IMR-90 (cell line): ENCODE results near the gene REC114. TPM values are rescaled to one million over a fixed set of nuclear protein-coding genes. Genes with fewer than 3 reads are reported as not detected.

Experiments
- ATAC-seq: fragments of 200-7000 bp; cut with Tn5 transposase; 2 replicates; pipeline ENCODE4 v1.9.1; 2020; ENCODE audit warnings: low read depth, mild to moderate bottlenecking, moderate library complexity
- BruUV-seq: library from RNA; stranded (reverse); fragments of 400-500 nt; replicated peaks from 2 replicates; lab custom pipeline; 2021; lab: Mats Ljungman, UMichigan
- CTCF ChIA-PET: fragments of 300-600 bp; formaldehyde crosslinking; extraction: SDS; loops from one replicate; lab custom pipeline; 2021; ENCODE audit warnings: antibody characterized with exemption; lab: Yijun Ruan, JAX
- POLR2A ChIA-PET: fragments of 300-600 bp; sonication (Branson Sonifier 250); formaldehyde crosslinking; loops from one replicate; lab custom pipeline; 2022; ENCODE audit warnings: antibody characterized with exemption; ENCODE audit not compliant: unreplicated experiment; lab: Charles Lee
- DNase-seq: peaks from one replicate; pipeline ENCODE4 v3.0.0; 2013
- H2AFZ ChIP-seq: replicated peaks from 2 replicates; pipeline ENCODE3; 2013; ENCODE audit warnings: low read length, mild to moderate bottlenecking; ENCODE audit not compliant: poor library complexity
- H2AK5ac ChIP-seq: 2 replicates; pipeline ENCODE4 v1.6.1; 2013; ENCODE audit warnings: low read depth, low read length, inconsistent platforms
- H2AK9ac ChIP-seq: replicated peaks from 2 replicates; pipeline ENCODE3; 2013; ENCODE audit warnings: mild to moderate bottlenecking, low read depth, low read length, moderate library complexity; ENCODE audit not compliant: poor library complexity
- H2BK120ac ChIP-seq: 2 replicates; pipeline ENCODE4 v1.6.1; 2013; ENCODE audit warnings: low read depth, low read length, inconsistent platforms
- H2BK15ac ChIP-seq: 3 replicates; pipeline ENCODE4 v1.6.1; 2013; ENCODE audit warnings: low read depth, low read length, inconsistent platforms
- H2BK20ac ChIP-seq: 2 replicates; pipeline ENCODE4 v1.6.1; 2013; ENCODE audit warnings: low read depth, mild to moderate bottlenecking, inconsistent platforms, low read length, moderate library complexity
- H2BK5ac ChIP-seq: 2 replicates; pipeline ENCODE4 v1.6.1; 2013; ENCODE audit warnings: mild to moderate bottlenecking, low read depth, low read length, inconsistent platforms; ENCODE audit not compliant: poor library complexity, severe bottlenecking
- H3K14ac ChIP-seq: replicated peaks from 2 replicates; pipeline ENCODE4 v1.6.1; 2013; ENCODE audit warnings: low read depth, low read length, inconsistent platforms
- H3K18ac ChIP-seq: 2 replicates; pipeline ENCODE4 v1.6.1; 2013; ENCODE audit warnings: low read depth, low read length, control low read depth
- H3K23ac ChIP-seq: 2 replicates; pipeline ENCODE4 v1.6.1; 2013; ENCODE audit warnings: low read depth, low read length, inconsistent platforms
- H3K27ac ChIP-seq: 2 replicates; pipeline ENCODE4 v1.5.1; 2013; ENCODE audit warnings: mild to moderate bottlenecking, control low read depth, low read length; ENCODE audit not compliant: insufficient read depth
- H3K27me3 ChIP-seq: 2 replicates; pipeline ENCODE4 v1.6.1; 2013; ENCODE audit warnings: low read length; ENCODE audit not compliant: control insufficient read depth, insufficient read depth
- H3K36me3 ChIP-seq: 2 replicates; pipeline ENCODE4 v1.6.1; 2013; ENCODE audit warnings: low read length, mixed read lengths; ENCODE audit not compliant: control insufficient read depth, insufficient read depth
- H3K4ac ChIP-seq: 2 replicates; pipeline ENCODE4 v1.6.1; 2013; ENCODE audit warnings: low read depth, low read length, inconsistent platforms
- H3K4me1 ChIP-seq: 2 replicates; pipeline ENCODE4 v1.6.1; 2013; ENCODE audit warnings: low read length, mixed read lengths; ENCODE audit not compliant: control insufficient read depth, insufficient read depth
- H3K4me2 ChIP-seq: 2 replicates; pipeline ENCODE4 v1.6.1; 2013; ENCODE audit warnings: low read depth, mild to moderate bottlenecking, control low read depth, low read length, moderate library complexity
- H3K4me3 ChIP-seq: 2 replicates; pipeline ENCODE4 v1.5.1; 2013; ENCODE audit warnings: low read depth, mild to moderate bottlenecking, control low read depth, low read length, moderate library complexity; ENCODE audit not compliant: insufficient read depth
- H3K56ac ChIP-seq: 2 replicates; pipeline ENCODE4 v1.6.1; 2013; ENCODE audit warnings: low read length, inconsistent platforms; ENCODE audit not compliant: insufficient read depth; ENCODE audit errors: extremely low read depth
- H3K79me1 ChIP-seq, 2 experiments: 2 replicates each; pipeline ENCODE4 v1.6.1; 2013; ENCODE audit warnings: low read length in 2 of 2, inconsistent platforms in 1 of 2, low read depth in 1 of 2
- H3K9ac ChIP-seq: 2 replicates; pipeline ENCODE4 v1.6.1; 2013; ENCODE audit warnings: low read depth, low read length, control low read depth
- H3K9me1 ChIP-seq: 2 replicates; pipeline ENCODE4 v1.6.1; 2013; ENCODE audit warnings: low read length, inconsistent platforms; ENCODE audit not compliant: insufficient read depth
- H3K9me3 ChIP-seq: 2 replicates; pipeline ENCODE4 v1.6.1; 2013; ENCODE audit warnings: low read length; ENCODE audit not compliant: control insufficient read depth, insufficient read depth
- H4K20me1 ChIP-seq: 2 replicates; pipeline ENCODE4 v1.6.1; 2013; ENCODE audit warnings: low read length, inconsistent platforms; ENCODE audit not compliant: insufficient read depth
- H4K5ac ChIP-seq: 2 replicates; pipeline ENCODE4 v1.6.1; 2013; ENCODE audit warnings: mild to moderate bottlenecking, low read depth, low read length, control low read depth
- H4K8ac ChIP-seq, 2 experiments: 2 replicates each; pipeline ENCODE4 v1.6.1; 2013; ENCODE audit warnings: low read depth in 2 of 2, low read length in 2 of 2, control low read depth in 1 of 2, inconsistent platforms in 1 of 2
- H4K91ac ChIP-seq: 2 replicates; pipeline ENCODE4 v1.6.1; 2013; ENCODE audit warnings: low read depth, low read length, inconsistent platforms; ENCODE audit not compliant: insufficient read depth
- CHD1 ChIP-seq: IDR thresholded peaks from 2 replicates; pipeline ENCODE4 v1.6.1; 2012; ENCODE audit warnings: low read depth, low read length, improper control_type of control experiment
- MAFK ChIP-seq: IDR thresholded peaks from 2 replicates; pipeline ENCODE4 v1.6.1; 2012; ENCODE audit warnings: low read depth, low read length, improper control_type of control experiment
- WGBS, 2 experiments: methylation state at CpG; one replicate each; pipeline versions ENCODE4 v1.1.5 to v1.1.7; 2013; ENCODE audit warnings: missing lambda C conversion rate in 2 of 2; ENCODE audit not compliant: insufficient read length in 1 of 2; ENCODE audit errors: extremely low coverage in 2 of 2; 5-methylcytosine and 5-hydroxymethylcytosine counted together
- dilution Hi-C: fragments of 300-500 bp; cut with HindIII; formaldehyde crosslinking; loops from one replicate; pipeline ENCODE4 v1.14.3; 2018; ENCODE audit warnings: low sequenced_read_pairs; ENCODE audit not compliant: unreplicated experiment
- in situ Hi-C: fragments of 300-500 bp; cut with MboI; formaldehyde crosslinking; loops from 3 replicates; pipeline ENCODE4 v1.14.3; 2019; ENCODE audit warnings: low sequenced_read_pairs, inconsistent platforms, mixed read lengths
- intact Hi-C: fragments of 100-400 bp; cut with micrococcal nuclease; formaldehyde crosslinking; loops from 2 replicates; pipeline ENCODE4 v1.10.0; 2022
- polyA plus RNA-seq, 3 experiments: library from polyadenylated mRNA; depleted of rRNA; stranded (reverse); fragments of >200 nt; gene quantifications; 2 replicates each; pipeline ENCODE4 v1.2.3, GENCODE V29; 2012; ENCODE audit warnings: low replicate concordance in 1 of 3
- total RNA-seq: library from RNA; depleted of rRNA; stranded (reverse); fragments of >200 nt; gene quantifications from 2 replicates; pipeline ENCODE4 v1.2.3, GENCODE V29; 2012

The REC114 gene
- total and polyA plus RNA-seq, 2 of the 4 experiments (the other 2 are of a cell fraction): not detected

DNA sequence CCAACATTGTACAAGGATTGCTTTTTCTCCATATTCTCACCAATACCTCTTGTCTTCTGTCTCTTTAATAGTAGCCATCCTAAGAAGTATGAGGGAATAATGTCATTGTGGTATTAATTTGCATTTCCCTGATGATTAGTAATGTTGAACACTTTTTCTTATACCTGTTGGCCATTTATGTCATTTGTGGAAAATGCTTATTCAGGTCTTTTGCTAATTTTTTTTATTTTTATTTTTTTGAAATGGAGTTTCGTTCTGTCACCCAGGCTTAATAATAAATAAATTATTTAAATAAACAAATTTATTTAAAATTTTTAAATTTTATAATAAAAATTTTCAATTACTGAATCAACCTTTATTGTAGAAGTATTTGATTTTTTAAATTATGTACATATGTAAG is 37.1 kb downstream of the REC114 start:
- ChIA-PET CTCF (no interaction called here), POLR2A (no interaction called here)
- DNase-seq (no peak), ATAC-seq (no peak)
- no TSS peak for BruUV-seq
- H3K36me3 ChIP-seq: no peaks in the 10 kb centered on the region
- no peak overlapping the region for H3K4ac ChIP-seq
- no peak overlapping the region for H3K18ac ChIP-seq
- H2AFZ ChIP-seq: no peak overlapping the region
- H3K9me3 ChIP-seq: no peaks in the 10 kb centered on the region
- no peak overlapping the region for H2AK9ac ChIP-seq
- intact Hi-C loops: no loop called here
- H3K23ac ChIP-seq: no peak overlapping the region
- no peak overlapping the region for H3K56ac ChIP-seq
- H3K4me2 ChIP-seq: no peak overlapping the region
- H4K91ac ChIP-seq: no peak overlapping the region
- peaks cover 5% of the 10 kb centered on the region; the same call in 1 of the 2 replicates for H3K4me1 ChIP-seq
- H2AK5ac ChIP-seq: no peak overlapping the region
- no peak overlapping the region for H3K14ac ChIP-seq
- H2BK20ac ChIP-seq: no peak overlapping the region
- H2BK120ac ChIP-seq: no peak overlapping the region
- WGBS, 2 experiments: no CpG with 5 or more reads among the region's 1 CpG
- H3K27ac ChIP-seq: no peak overlapping the region
- no peak overlapping the region for H3K4me3 ChIP-seq
- H3K79me1 ChIP-seq: no peaks in the 10 kb centered on the region
- peaks cover 11% of the 10 kb centered on the region for H3K27me3 ChIP-seq
- no peaks in the 10 kb centered on the region for H4K20me1 ChIP-seq
- H4K5ac ChIP-seq: no peak overlapping the region
- dilution Hi-C loops: no loop called here
- no peak overlapping the region for H4K8ac ChIP-seq
- no peak for TF ChIP-seq CHD1
- peak; percentile 42; the same call in 1 of the 2 replicates for TF ChIP-seq MAFK
- H3K9me1 ChIP-seq: no peaks in the 10 kb centered on the region
- in situ Hi-C loops: loop anchor here (10.0 kb wide), 1 partner anchor 55 kb away; no protein-coding TSS in a partner anchor
- H2BK5ac ChIP-seq: no peak overlapping the region
- H3K9ac ChIP-seq: no peak overlapping the region
- no peak overlapping the region for H2BK15ac ChIP-seq
